Measurements from ENCODE around the gene TMEM248. TPM values are rescaled to one million over a fixed set of nuclear protein-coding genes. Genes with fewer than 3 reads are reported as not detected.
"Not testable (repeated sequence)": the region's sequence is repeated elsewhere in the genome, so short reads cannot be mapped to it uniquely, and the experiment has no call there.

Gene TMEM248
- total RNA-seq, 1 experiment from 2014 or later: 193 TPM

- peak; percentile 43 for DNase-seq (ENCODE audit: low read depth)
Observed at GRCh38 chr7:67000601-67001258, 79.7 kb downstream of the TMEM248 start.

GRCh38 chr7:67004145-67004544 lies 83.1 kb downstream of the TMEM248 start:
- not testable (repeated sequence) for DNase-seq (ENCODE audit: low read depth)

GRCh38 chr7:67006965-67007364 lies 85.9 kb downstream of the TMEM248 start:
- no peak for DNase-seq (ENCODE audit: low read depth)

Other genes starting within 250 kb of the TMEM248 start
- gene RABGEF1, start 180.5 kb upstream of the TMEM248 start, total RNA-seq (2014; rRNA removed; shearing (Covaris generic)): 32.6 and 41.6 TPM in 2 replicates
- 86.8 and 112 TPM in 2 replicates for gene SBDS, start 74.4 kb downstream of the TMEM248 start, total RNA-seq (2014; rRNA removed; shearing (Covaris generic))
- gene TYW1, start 75.6 kb downstream of the TMEM248 start, total RNA-seq (2014; rRNA removed; shearing (Covaris generic)): 20.6 and 32.3 TPM in 2 replicates